SK-N-SH (cell line): Measurements from ENCODE around the gene PLAGL1. TPM values are rescaled to one million over a fixed set of nuclear protein-coding genes. Genes with fewer than 3 reads are reported as not detected.

Source experiments
- CTCF ChIA-PET: fragments of 300-600, 350-600 bp; formaldehyde crosslinking; extraction: SDS; loops from one replicate; lab custom pipeline; 2021; lab: Yijun Ruan, JAX
- POLR2A ChIA-PET: fragments of 350-600 bp; sonication (Branson Sonifier 250); formaldehyde crosslinking; extraction: SDS; loops from one replicate; lab custom pipeline; 2020; ENCODE audit warnings: antibody characterized with exemption, inconsistent platforms; lab: Yijun Ruan, JAX
- DNase-seq: peaks from one replicate; pipeline ENCODE4 v3.0.0; 2012
- H2AFZ ChIP-seq: fragments of 200-600 bp; sonication (generic); 2 replicates; pipeline ENCODE4 v1.8.1; 2016; ENCODE audit warnings: antibody characterized with exemption, mild to moderate bottlenecking, low read depth
- H3F3A ChIP-seq: fragments of 200-600 bp; sonication (generic); replicated peaks from 2 replicates; pipeline ENCODE3; 2016; ENCODE audit warnings: antibody characterized with exemption, mild to moderate bottlenecking; ENCODE audit not compliant: insufficient read depth
- H3K27ac ChIP-seq, 2 experiments: fragments of 200-500 bp in 1 of 2; fragments of 200-600 bp in 1 of 2; sonication (Bioruptor generic) in 1 of 2; sonication (generic), shearing (Covaris generic) in 1 of 2; 2 replicates each; pipeline versions ENCODE4 v1.5.1 to v1.6.1; 2014 to 2016; ENCODE audit warnings: low read depth in 2 of 2, inconsistent platforms in 1 of 2, low read length in 1 of 2, mild to moderate bottlenecking in 1 of 2, mixed read lengths in 1 of 2
- H3K27me3 ChIP-seq: fragments of 200-600 bp; sonication (generic), shearing (Covaris generic); 2 replicates; pipeline ENCODE4 v1.6.1; 2016; ENCODE audit warnings: mixed run types; ENCODE audit not compliant: insufficient read depth
- H3K36me3 ChIP-seq, 2 experiments: fragments of 200-500 bp in 1 of 2; fragments of 200-600 bp in 1 of 2; sonication (Bioruptor generic) in 1 of 2; sonication (generic) in 1 of 2; replicated peaks in 1 of 2; 2 replicates each; pipeline versions ENCODE3 to v1.5.1; 2014 to 2016; ENCODE audit warnings: low read length in 1 of 2, mild to moderate bottlenecking in 1 of 2; ENCODE audit not compliant: insufficient read depth in 2 of 2, control insufficient read depth in 1 of 2
- H3K4me1 ChIP-seq, 2 experiments: fragments of 200-500 bp in 1 of 2; fragments of 200-600 bp in 1 of 2; sonication (Bioruptor generic) in 1 of 2; sonication (generic), shearing (Covaris generic) in 1 of 2; 2 replicates each; pipeline versions ENCODE4 v1.5.1 to v1.6.1; 2014 to 2016; ENCODE audit warnings: low read depth in 1 of 2, low read length in 1 of 2, mixed run types in 1 of 2; ENCODE audit not compliant: insufficient read depth in 2 of 2, control insufficient read depth in 1 of 2
- H3K4me2 ChIP-seq: fragments of 200-600 bp; sonication (generic), shearing (Covaris generic); 2 replicates; pipeline ENCODE4 v1.6.1; 2017; ENCODE audit warnings: mixed run types
- H3K4me3 ChIP-seq, 2 experiments: fragments of 200-500 bp in 1 of 2; fragments of 200-600 bp in 1 of 2; sonication (Bioruptor generic) in 1 of 2; sonication (generic), shearing (Covaris generic) in 1 of 2; 2 replicates each; pipeline versions ENCODE4 v1.5.1 to v1.8.1; 2014 to 2016; ENCODE audit warnings: low read depth in 2 of 2, inconsistent platforms in 1 of 2, low read length in 1 of 2, mild to moderate bottlenecking in 1 of 2, mixed read lengths in 1 of 2, moderate library complexity in 1 of 2
- H3K79me2 ChIP-seq: fragments of 200-600 bp; sonication (generic); 2 replicates; pipeline ENCODE4 v1.8.1; 2017; ENCODE audit warnings: mild to moderate bottlenecking; ENCODE audit not compliant: insufficient read depth
- H3K9ac ChIP-seq: fragments of 200-600 bp; sonication (generic); 2 replicates; pipeline ENCODE4 v1.6.1; 2017; ENCODE audit warnings: mixed run types
- H3K9me2 ChIP-seq: fragments of 200-600 bp; sonication (generic); 2 replicates; pipeline ENCODE4 v1.6.1; 2017; ENCODE audit warnings: mixed run types
- H3K9me3 ChIP-seq: fragments of 200-600 bp; sonication (generic); 2 replicates; pipeline ENCODE4 v1.6.1; 2017; ENCODE audit warnings: mixed run types, mild to moderate bottlenecking, moderate library complexity
- H4K20me1 ChIP-seq: fragments of 200-600 bp; sonication (generic); 2 replicates; pipeline ENCODE4 v1.6.1; 2017; ENCODE audit warnings: mild to moderate bottlenecking, mixed run types; ENCODE audit not compliant: insufficient read depth
- CHD2 ChIP-seq: fragments of 150-350 bp; IDR thresholded peaks from 2 replicates; pipeline ENCODE4 v1.6.1; 2018; ENCODE audit warnings: low read length; ENCODE audit not compliant: partially characterized antibody
- CTCF ChIP-seq: fragments of 200-600 bp; sonication (generic); IDR thresholded peaks from 2 replicates; pipeline ENCODE4 v1.6.1; 2017; ENCODE audit warnings: antibody characterized with exemption, mild to moderate bottlenecking, moderate library complexity
- EP300 ChIP-seq, 2 experiments: IDR thresholded peaks; 2 replicates each; pipeline versions ENCODE4 v1.4.0 to v1.6.1; 2012; ENCODE audit warnings: borderline replicate concordance in 1 of 2, low read depth in 1 of 2, low read length in 1 of 2
- FOSL2 ChIP-seq: IDR thresholded peaks from 2 replicates; pipeline ENCODE4 v1.4.0; 2012; ENCODE audit warnings: low read depth, mild to moderate bottlenecking, moderate library complexity, borderline replicate concordance
- GABPA ChIP-seq: IDR thresholded peaks from 2 replicates; pipeline ENCODE4 v1.4.0; 2012; ENCODE audit warnings: low read depth, mild to moderate bottlenecking
- GATA2 ChIP-seq: sonication (generic); formaldehyde crosslinking; IDR thresholded peaks from 2 replicates; pipeline ENCODE4 v1.5.0; 2020; ENCODE audit warnings: mild to moderate bottlenecking, missing genetic modification reagents
- IRF3 ChIP-seq: fragments of 150-350 bp; IDR thresholded peaks from 2 replicates; pipeline ENCODE4 v1.6.1; 2016; ENCODE audit warnings: mild to moderate bottlenecking, low read depth, low read length
- MAX ChIP-seq: IDR thresholded peaks from 2 replicates; pipeline ENCODE4 v1.4.0; 2012; ENCODE audit warnings: low read depth
- MXI1 ChIP-seq: IDR thresholded peaks from 2 replicates; pipeline ENCODE4 v1.6.1; 2012; ENCODE audit warnings: mild to moderate bottlenecking, low read depth, low read length, improper control_type of control experiment
- NFIC ChIP-seq: IDR thresholded peaks from 2 replicates; pipeline ENCODE4 v1.4.0; 2012; ENCODE audit warnings: borderline replicate concordance
- POLR2AphosphoS5 ChIP-seq: IDR thresholded peaks from 2 replicates; pipeline ENCODE4 v1.6.1; 2012; ENCODE audit warnings: low read depth, low read length
- RAD21 ChIP-seq: IDR thresholded peaks from 2 replicates; pipeline ENCODE4 v1.6.1; 2012; ENCODE audit warnings: mild to moderate bottlenecking, low read length
- RCOR1 ChIP-seq: fragments of 150-350 bp; IDR thresholded peaks from 2 replicates; pipeline ENCODE4 v1.6.1; 2017; ENCODE audit warnings: antibody characterized with exemption, low read length
- RFX5 ChIP-seq: IDR thresholded peaks from 2 replicates; pipeline ENCODE4 v1.6.1; 2012; ENCODE audit warnings: mild to moderate bottlenecking, improper control_type of control experiment, low read length
- SIN3A ChIP-seq: IDR thresholded peaks from 2 replicates; pipeline ENCODE4 v1.6.1; 2012; ENCODE audit warnings: low read depth, mild to moderate bottlenecking, low read length, moderate library complexity, borderline replicate concordance
- SMC3 ChIP-seq: IDR thresholded peaks from 2 replicates; pipeline ENCODE4 v1.6.1; 2012; ENCODE audit warnings: low read depth, low read length, improper control_type of control experiment
- TCF12 ChIP-seq: IDR thresholded peaks from 2 replicates; pipeline ENCODE4 v1.4.0; 2012
- TEAD4 ChIP-seq: IDR thresholded peaks from 2 replicates; pipeline ENCODE4 v1.4.0; 2012; ENCODE audit warnings: mild to moderate bottlenecking, borderline replicate concordance; ENCODE audit not compliant: insufficient read depth
- USF1 ChIP-seq: IDR thresholded peaks from 2 replicates; pipeline ENCODE4 v1.4.0; 2012; ENCODE audit warnings: low read depth, borderline replicate concordance
- USF2 ChIP-seq: fragments of 150-350 bp; IDR thresholded peaks from 2 replicates; pipeline ENCODE4 v1.6.1; 2017; ENCODE audit warnings: antibody characterized with exemption, low read length, low read depth, borderline replicate concordance
- WGBS: methylation state at CpG from one replicate; pipeline ENCODE4 v1.1.6; 2017; ENCODE audit warnings: low lambda C conversion rate; 5-methylcytosine and 5-hydroxymethylcytosine counted together
- polyA plus RNA-seq, 3 experiments: library from polyadenylated mRNA; depleted of rRNA; stranded (reverse); fragments of >200 nt; gene quantifications; 2 replicates each; pipeline ENCODE4 v1.2.3, GENCODE V29; 2012

Gene PLAGL1
- polyA plus RNA-seq, 1 of the 3 experiments (the other 2 are of a cell fraction): 25.8 TPM

GRCh38 chr6:144006736-144007477 lies 1.2 kb downstream of the PLAGL1 start:
- Histone ChIP-seq H2AFZ (peak overlapping the region; percentile 68; the same call in 1 of the 2 replicates), H3K4me2 (peak overlapping the region; percentile 51; the same call in 1 of the 2 replicates), H3K9me3 (no peaks in the 10 kb centered on the region), H3K4me1 (no peaks in the 10 kb centered on the region), H3K36me3 (no peaks in the 10 kb centered on the region), H3K27ac (peak overlapping the region in 1 of 2 experiments; percentile 49; a peak in 2 of 4 replicates), H3K9ac (peak overlapping the region; percentile 63; the same call in 1 of the 2 replicates), H4K20me1 (no peaks in the 10 kb centered on the region), H3K4me3 (peak overlapping the region; percentile 17 to 55; a peak in 3 of 4 replicates), H3K79me2 (peaks cover 19% of the 10 kb centered on the region; the same call in 1 of the 2 replicates), H3K9me2 (no peaks in the 10 kb centered on the region), H3F3A (peaks cover 4% of the 10 kb centered on the region), H3K27me3 (no peaks in the 10 kb centered on the region)
- ChIA-PET POLR2A (interaction anchor here (1.2 kb wide), 1 partner anchor 163 kb away, joined by 3 read pairs; the partner anchor contains the start of gene LTV1), CTCF (interaction anchor here (2.7 kb wide), 1 partner anchor 431 kb away, joined by 16 read pairs; no protein-coding TSS in a partner anchor)
- TF ChIP-seq NFIC: no peak
- no peak for TF ChIP-seq USF1
- no peak for TF ChIP-seq RFX5
- no peak for TF ChIP-seq TEAD4
- TF ChIP-seq SMC3: no peak
- TF ChIP-seq SIN3A: no peak
- TF ChIP-seq MAX: no peak
- TF ChIP-seq POLR2AphosphoS5: no peak
- TF ChIP-seq FOSL2: 0 out of 2 replicates have a peak, but pooled peaks have one; percentile 4
- WGBS: 47% methylated on average over 21 of the region's 21 CpGs
- DNase-seq: peak; percentile 29

GRCh38 chr6:143999406-143999805 lies 8.7 kb downstream of the PLAGL1 start:
- DNase-seq: no peak
- H3K4me2 ChIP-seq: no peak overlapping the region
- H3F3A ChIP-seq: no peaks in the 10 kb centered on the region
- no peak overlapping the region for H2AFZ ChIP-seq
- no peaks in the 10 kb centered on the region for H3K27me3 ChIP-seq
- H3K9me3 ChIP-seq: no peaks in the 10 kb centered on the region
- POLR2A ChIA-PET: no interaction called here
- H4K20me1 ChIP-seq: no peaks in the 10 kb centered on the region
- 58% methylated on average over 3 of the region's 3 CpGs for WGBS
- CTCF ChIA-PET: interaction anchor here (0.8 kb wide), 1 partner anchor 14 kb away, joined by 4 read pairs; no protein-coding TSS in a partner anchor
- H3K9me2 ChIP-seq: no peaks in the 10 kb centered on the region
- no peak overlapping the region for H3K9ac ChIP-seq
- no peak overlapping the region for H3K27ac ChIP-seq
- no peak overlapping the region for H3K4me3 ChIP-seq
- H3K36me3 ChIP-seq: no peaks in the 10 kb centered on the region
- no peaks in the 10 kb centered on the region for H3K4me1 ChIP-seq
- peaks cover 16% of the 10 kb centered on the region; the same call in 1 of the 2 replicates for H3K79me2 ChIP-seq
- no peak for TF ChIP-seq MAX
- no peak for TF ChIP-seq TCF12
- no peak for TF ChIP-seq USF2
- TF ChIP-seq CTCF: no peak
- TF ChIP-seq RCOR1: no peak
- TF ChIP-seq GABPA: no peak
- no peak for TF ChIP-seq MXI1
- TF ChIP-seq POLR2AphosphoS5: no peak
- TF ChIP-seq RFX5: no peak
- TF ChIP-seq GATA2 (CRISPR knock-in tag): no peak
- no peak for TF ChIP-seq FOSL2
- TF ChIP-seq NFIC: no peak
- no peak for TF ChIP-seq CHD2
- TF ChIP-seq RAD21: no peak
- no peak for TF ChIP-seq EP300 (IDR thresholded peaks at IDR 0.05; ENCODE audit: borderline replicate concordance in 1 of 2, low read depth in 1 of 2, low read length in 1 of 2)
- TF ChIP-seq IRF3: no peak
- no peak for TF ChIP-seq TEAD4
